Parathyroid adenoma (tissue), 2 donors: ENCODE measurements around the gene GOLGA6C.
"Not testable (repeated sequence)": the region's sequence is repeated elsewhere in the genome, so short reads cannot be mapped to it uniquely, and the experiment has no call there.

Experiments used
- H2AFZ ChIP-seq: fragments of 300-600 bp; sonication (generic); one replicate; pipeline ENCODE4 v1.7.0; 2017; ENCODE audit warnings: antibody characterized with exemption, mild to moderate bottlenecking
- H3K27ac ChIP-seq: fragments of 300-600 bp; sonication (generic); one replicate; pipeline ENCODE4 v1.7.0; 2017
- H3K27me3 ChIP-seq: fragments of 300-600 bp; sonication (generic); one replicate; pipeline ENCODE4 v1.7.0; 2017; ENCODE audit warnings: low read length; ENCODE audit not compliant: control insufficient read depth, insufficient read depth
- H3K36me3 ChIP-seq: fragments of 300-600 bp; sonication (generic); one replicate; pipeline ENCODE4 v1.7.0; 2017; ENCODE audit warnings: low read length; ENCODE audit not compliant: control insufficient read depth, insufficient read depth
- H3K4me1 ChIP-seq: fragments of 300-600 bp; sonication (generic); one replicate; pipeline ENCODE4 v1.7.0; 2017; ENCODE audit warnings: control low read depth
- H3K4me2 ChIP-seq: fragments of 300-600 bp; sonication (generic); one replicate; pipeline ENCODE4 v1.7.0; 2017; ENCODE audit warnings: low read length
- H3K4me3 ChIP-seq: fragments of 300-600 bp; sonication (generic); one replicate; pipeline ENCODE4 v1.7.0; 2017; ENCODE audit warnings: low read depth, low read length
- H3K79me2 ChIP-seq: fragments of 300-600 bp; sonication (generic); one replicate; pipeline ENCODE4 v1.7.0; 2017; ENCODE audit warnings: control low read depth
- H3K9ac ChIP-seq: fragments of 300-600 bp; sonication (generic); one replicate; pipeline ENCODE4 v1.7.0; 2017; ENCODE audit warnings: mild to moderate bottlenecking
- H3K9me3 ChIP-seq: fragments of 300-600 bp; sonication (generic); one replicate; pipeline ENCODE4 v1.7.0; 2017; ENCODE audit warnings: low read length; ENCODE audit not compliant: control insufficient read depth
- TF ChIP-seq, protein P1 (sequence below): fragments of 300-600 bp; sonication (generic); IDR thresholded peaks from one replicate; pipeline ENCODE4 v1.7.0; 2017; ENCODE audit warnings: antibody characterized with exemption, mild to moderate bottlenecking
- donor health status: primary hyperparathyroidism.

The GOLGA6C gene

DNA sequence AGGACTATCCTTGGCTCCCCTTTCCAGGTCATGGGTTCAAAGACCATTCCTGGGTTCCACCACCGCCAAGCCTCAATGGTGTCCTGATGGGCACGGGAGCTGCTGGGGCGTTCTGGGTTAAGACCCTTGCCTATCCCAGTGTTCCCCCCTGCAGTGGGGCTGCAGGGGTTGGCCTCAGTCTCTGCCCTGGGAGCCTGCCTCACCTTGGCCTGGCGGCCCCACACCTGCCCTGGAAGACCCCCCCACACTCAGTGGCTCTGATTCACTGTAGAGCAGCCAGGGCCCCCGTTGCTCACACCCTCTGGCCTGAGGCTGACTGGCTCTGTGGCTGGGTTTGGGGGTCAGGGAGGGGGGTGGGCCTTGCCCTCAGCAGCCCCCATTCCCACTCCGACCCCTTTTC is 34.4 kb upstream of the GOLGA6C start:
- H2AFZ ChIP-seq = no peak overlapping the region
- H3K9ac ChIP-seq = no peak overlapping the region
- no peak overlapping the region for H3K4me2 ChIP-seq
- TF ChIP-seq, protein P1, sequence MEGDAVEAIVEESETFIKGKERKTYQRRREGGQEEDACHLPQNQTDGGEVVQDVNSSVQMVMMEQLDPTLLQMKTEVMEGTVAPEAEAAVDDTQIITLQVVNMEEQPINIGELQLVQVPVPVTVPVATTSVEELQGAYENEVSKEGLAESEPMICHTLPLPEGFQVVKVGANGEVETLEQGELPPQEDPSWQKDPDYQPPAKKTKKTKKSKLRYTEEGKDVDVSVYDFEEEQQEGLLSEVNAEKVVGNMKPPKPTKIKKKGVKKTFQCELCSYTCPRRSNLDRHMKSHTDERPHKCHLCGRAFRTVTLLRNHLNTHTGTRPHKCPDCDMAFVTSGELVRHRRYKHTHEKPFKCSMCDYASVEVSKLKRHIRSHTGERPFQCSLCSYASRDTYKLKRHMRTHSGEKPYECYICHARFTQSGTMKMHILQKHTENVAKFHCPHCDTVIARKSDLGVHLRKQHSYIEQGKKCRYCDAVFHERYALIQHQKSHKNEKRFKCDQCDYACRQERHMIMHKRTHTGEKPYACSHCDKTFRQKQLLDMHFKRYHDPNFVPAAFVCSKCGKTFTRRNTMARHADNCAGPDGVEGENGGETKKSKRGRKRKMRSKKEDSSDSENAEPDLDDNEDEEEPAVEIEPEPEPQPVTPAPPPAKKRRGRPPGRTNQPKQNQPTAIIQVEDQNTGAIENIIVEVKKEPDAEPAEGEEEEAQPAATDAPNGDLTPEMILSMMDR = no peak
- no peaks in the 10 kb centered on the region for H3K9me3 ChIP-seq
- H3K4me3 ChIP-seq = no peak overlapping the region
- no peaks in the 10 kb centered on the region for H3K27me3 ChIP-seq
- H3K79me2 ChIP-seq = no peaks in the 10 kb centered on the region
- no peaks in the 10 kb centered on the region for H3K36me3 ChIP-seq
- H3K4me1 ChIP-seq = no peaks in the 10 kb centered on the region
- H3K27ac ChIP-seq = no peak overlapping the region

DNA sequence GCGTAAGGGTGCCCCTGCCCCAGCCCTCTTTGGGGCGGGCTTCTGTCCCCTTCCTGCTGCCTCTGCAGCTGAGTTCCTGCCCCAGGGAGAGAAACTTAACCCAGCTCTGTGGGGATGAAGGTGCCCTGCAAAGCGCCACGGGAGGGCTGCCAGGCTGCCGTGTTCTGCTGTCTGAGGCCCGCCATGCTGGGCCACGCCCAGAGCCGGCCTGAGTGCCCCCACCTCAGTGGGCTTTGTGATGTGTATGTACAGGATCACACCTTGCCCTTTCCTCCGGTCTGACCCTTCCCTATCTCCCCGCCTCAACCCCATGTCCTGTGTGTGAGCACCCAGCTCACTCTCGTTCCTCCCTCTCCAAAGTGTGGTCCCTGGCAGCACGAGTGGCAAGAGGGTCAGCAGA is 33.9 kb upstream of the GOLGA6C start:
- no peak overlapping the region for H3K4me2 ChIP-seq
- no peaks in the 10 kb centered on the region for H3K36me3 ChIP-seq
- H3K27ac ChIP-seq = no peak overlapping the region
- H2AFZ ChIP-seq = no peak overlapping the region
- H3K4me1 ChIP-seq = no peaks in the 10 kb centered on the region
- H3K9ac ChIP-seq = no peak overlapping the region
- H3K79me2 ChIP-seq = no peaks in the 10 kb centered on the region
- no peaks in the 10 kb centered on the region for H3K27me3 ChIP-seq
- no peak overlapping the region for H3K4me3 ChIP-seq
- TF ChIP-seq, protein P1 = no peak
- H3K9me3 ChIP-seq = no peaks in the 10 kb centered on the region

DNA sequence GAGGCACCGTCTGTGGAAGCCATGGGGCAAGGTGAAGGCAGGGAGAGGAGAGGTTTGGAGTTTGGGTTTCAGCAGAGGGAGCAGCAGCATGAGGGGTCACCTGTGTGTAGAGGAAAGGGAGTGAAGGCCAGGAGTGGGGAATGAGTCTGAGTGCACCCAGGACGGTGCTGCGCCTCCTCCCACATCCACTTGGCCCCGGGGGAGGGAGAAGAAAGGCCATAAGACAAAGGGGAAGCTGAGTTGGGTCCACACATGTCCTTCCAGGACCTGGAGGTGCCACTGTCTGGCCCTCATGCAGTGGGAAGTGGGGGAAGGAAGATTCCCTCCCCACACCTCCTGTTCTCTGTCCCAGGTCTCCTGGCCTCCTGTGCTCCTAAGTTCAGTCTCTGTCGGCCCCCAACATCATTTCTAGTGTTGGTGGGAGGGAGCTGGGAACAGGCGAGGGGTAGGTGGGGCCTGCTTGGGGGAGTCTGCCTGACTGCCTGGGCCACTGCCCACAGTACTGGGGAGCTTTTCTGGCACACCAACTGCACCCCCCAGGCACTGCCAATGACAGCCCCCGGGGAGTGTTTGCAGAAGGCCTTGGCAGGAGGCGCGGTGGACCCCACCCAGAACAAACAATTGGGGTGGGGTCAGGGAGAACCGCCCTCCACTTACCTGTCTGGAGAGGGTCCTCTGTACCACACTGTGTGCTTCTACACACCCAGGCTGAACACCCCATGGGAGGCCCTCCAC is 32.9 kb upstream of the GOLGA6C start:
- H3K4me2 ChIP-seq, H3K27ac ChIP-seq, H3K36me3 ChIP-seq, H2AFZ ChIP-seq, H3K9ac ChIP-seq, H3K79me2 ChIP-seq, H3K4me3 ChIP-seq, H3K4me1 ChIP-seq, H3K9me3 ChIP-seq, H3K27me3 ChIP-seq: not testable (repeated sequence)

DNA sequence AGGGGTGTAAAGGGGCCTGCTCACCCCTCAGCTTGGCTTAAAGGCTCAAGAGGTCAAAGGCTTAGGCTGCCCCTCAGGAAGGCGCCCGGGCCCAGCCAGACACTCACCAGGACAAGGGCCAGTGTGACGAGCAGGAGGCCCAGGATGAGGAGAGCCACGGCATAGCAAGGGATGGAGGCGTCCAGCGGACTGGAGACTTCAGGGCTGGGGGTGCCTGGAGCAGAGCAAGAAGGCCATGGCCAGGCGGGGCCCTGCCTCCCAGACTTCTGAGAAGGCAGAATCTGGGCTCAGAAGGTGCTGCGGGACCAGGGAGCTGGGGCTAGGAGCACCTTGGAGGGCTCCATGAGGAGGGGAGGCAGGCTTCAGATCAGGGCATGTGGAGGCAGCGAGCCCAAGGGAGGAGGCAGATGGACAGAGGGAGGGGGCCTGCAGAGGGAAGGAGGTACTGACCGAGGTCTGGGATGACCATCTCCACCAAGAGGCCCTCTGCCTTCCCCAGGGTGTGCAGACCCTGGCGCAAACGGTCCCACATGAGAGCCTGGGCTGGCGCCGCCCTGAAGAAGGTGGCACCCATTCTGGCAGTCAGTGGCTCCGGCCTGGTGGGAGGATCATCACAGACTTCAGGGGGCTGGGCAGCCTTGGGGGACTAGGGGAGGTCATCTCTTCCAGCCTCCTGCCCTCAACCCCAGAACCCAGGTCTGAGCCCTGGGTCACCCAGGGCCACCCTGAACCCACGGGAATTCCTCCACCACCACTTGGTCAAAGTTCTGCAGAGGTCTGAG is 32.0 kb upstream of the GOLGA6C start:
- no peaks in the 10 kb centered on the region for H3K27me3 ChIP-seq
- TF ChIP-seq, protein P1 = no peak

DNA sequence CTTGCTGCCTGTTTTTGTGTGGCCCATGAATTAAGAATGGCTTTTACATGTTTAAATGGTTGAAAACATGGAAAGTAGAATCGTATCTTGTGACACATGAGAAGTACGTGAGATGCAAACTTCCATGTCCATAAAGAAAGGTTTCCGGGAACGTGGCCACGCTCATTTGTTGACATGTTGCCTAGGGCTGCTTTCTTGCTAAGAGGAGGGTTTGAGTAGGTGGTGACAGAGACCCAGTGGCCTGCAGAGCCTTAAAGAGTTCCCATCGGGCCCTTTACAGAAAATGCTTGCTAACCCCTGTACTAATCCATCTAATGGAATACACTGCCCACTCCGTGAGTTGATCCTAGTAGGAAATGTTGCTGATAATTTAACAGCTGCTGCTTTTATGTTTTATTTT is 31.0 kb upstream of the GOLGA6C start:
- not testable (repeated sequence) for H3K36me3 ChIP-seq, H3K9ac ChIP-seq, H3K79me2 ChIP-seq, H3K4me3 ChIP-seq, H3K27ac ChIP-seq, H3K4me2 ChIP-seq, H3K9me3 ChIP-seq, H2AFZ ChIP-seq, H3K27me3 ChIP-seq, H3K4me1 ChIP-seq

More for the DNA sequence above, 32.0 kb upstream of the GOLGA6C start:
- Histone ChIP-seq H3K36me3 (no peaks in the 10 kb centered on the region), H2AFZ (no peak overlapping the region), H3K9me3 (no peaks in the 10 kb centered on the region), H3K4me1 (peaks cover 4% of the 10 kb centered on the region), H3K79me2 (no peaks in the 10 kb centered on the region), H3K4me2 (no peak overlapping the region), H3K4me3 (no peak overlapping the region), H3K27ac (no peak overlapping the region), H3K9ac (no peak overlapping the region)
